Mucosa of descending colon (tissue), 3 donors: ENCODE results near the gene GABRB1. TPM values are rescaled to one million over a fixed set of nuclear protein-coding genes. Genes with fewer than 3 reads are reported as not detected.
"Not testable (repeated sequence)": the region's sequence is repeated elsewhere in the genome, so short reads cannot be mapped to it uniquely, and the experiment has no call there.

Source experiments
- ATAC-seq: fragments of 200-7000 bp; cut with Tn5 transposase; one replicate; pipeline ENCODE4 v1.9.1; 2020; ENCODE audit warnings: mild to moderate bottlenecking, moderate library complexity
- DNase-seq, 3 donors: peaks; one replicate each; pipeline ENCODE4 v3.0.0-alpha.2; 2020
- H3K36me3 ChIP-seq: fragments of 200-600 bp; one replicate; pipeline ENCODE4 v1.8.0; 2021; ENCODE audit warnings: low read depth, mild to moderate bottlenecking
- H3K4me1 ChIP-seq: fragments of 200-600 bp; one replicate; pipeline ENCODE4 v1.8.0; 2021; ENCODE audit warnings: low read depth, mild to moderate bottlenecking
- H3K4me3 ChIP-seq: fragments of 200-600 bp; one replicate; pipeline ENCODE4 v1.8.0; 2021; ENCODE audit warnings: mild to moderate bottlenecking
- H3K9me3 ChIP-seq: fragments of 200-600 bp; one replicate; pipeline ENCODE4 v1.8.0; 2021; ENCODE audit warnings: mild to moderate bottlenecking
- CTCF ChIP-seq: fragments of 200-600 bp; IDR thresholded peaks from one replicate; pipeline ENCODE4 v1.8.0; 2022; ENCODE audit warnings: antibody characterized with exemption, mild to moderate bottlenecking
- intact Hi-C, 2 donors: fragments of 100-400 bp; cut with DNase I in 1 of 2; cut with micrococcal nuclease in 1 of 2; formaldehyde crosslinking; loops; one replicate each; pipeline versions ENCODE4 v1.11.0 to v1.11.1; 2022; cut with DNase I, micrococcal nuclease
- total RNA-seq, 3 donors: library from RNA; stranded (reverse); fragmentation: NEBNext Ultra II Directional in 2 of 3; extraction: Animal tissue kit (Norgen Biotek cat#: 25700) in 2 of 3; gene quantifications; one replicate each; pipeline versions ENCODE4 v1.2.1 to v1.2.4, GENCODE V29; 2021 to 2023
- donor health status: DM: no; HTN: no; CAD: no; lungs with moderate emphysema.
- donor health status: DM: no; HTN: no; CAD: no.
- donor health status: DM: no; HTN: yes; CAD: no.

Gene GABRB1
- total RNA-seq, 3 donors from 2014 or later, result 0.55 to 0.84 (median 0.82) TPM

- intact Hi-C loops, result no loop called here
- no peaks in the 10 kb centered on the region for H3K36me3 ChIP-seq
- no peaks in the 10 kb centered on the region for H3K4me1 ChIP-seq
- ATAC-seq, result no peak
- no peak overlapping the region for H3K4me3 ChIP-seq
- DNase-seq, result no peak
- H3K9me3 ChIP-seq, result no peaks in the 10 kb centered on the region
- TF ChIP-seq CTCF, result no peak
These were observed 341.8 kb downstream of the GABRB1 start for GRCh38 chr4:47373174-47373573.

DNA sequence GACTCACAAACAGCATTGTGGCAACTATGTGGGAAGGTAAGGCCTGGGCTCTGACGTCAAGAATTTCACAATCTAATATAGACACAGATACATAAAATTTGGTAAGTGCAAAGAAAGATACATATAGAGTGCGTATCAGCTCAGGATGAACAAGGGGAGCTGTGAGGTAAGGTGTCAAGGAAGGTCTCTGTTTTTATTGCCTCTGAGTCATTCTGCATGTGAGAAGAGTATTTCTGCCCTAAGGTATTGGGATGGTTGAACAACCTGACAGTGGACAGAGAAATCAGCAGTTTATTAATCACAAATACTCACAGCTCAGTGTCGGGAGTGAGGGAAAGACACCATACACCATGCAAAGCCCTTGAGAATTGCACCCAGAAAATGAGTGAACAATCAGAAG, 342.3 kb downstream of the GABRB1 start:
- Histone ChIP-seq H3K4me1 (no peaks in the 10 kb centered on the region), H3K4me3 (no peak overlapping the region), H3K36me3 (no peaks in the 10 kb centered on the region), H3K9me3 (no peaks in the 10 kb centered on the region)
- DNase-seq, result no peak
- intact Hi-C loops, result no loop called here
- TF ChIP-seq CTCF, result no peak
- no peak for ATAC-seq

GRCh38 chr4:47374477-47374876, 343.1 kb downstream of the GABRB1 start:
- H3K9me3 ChIP-seq, result no peaks in the 10 kb centered on the region
- intact Hi-C loops, result no loop called here
- no peak for ATAC-seq
- no peaks in the 10 kb centered on the region for H3K4me1 ChIP-seq
- H3K4me3 ChIP-seq, result no peak overlapping the region
- no peak for TF ChIP-seq CTCF
- no peak for DNase-seq
- no peaks in the 10 kb centered on the region for H3K36me3 ChIP-seq

DNA sequence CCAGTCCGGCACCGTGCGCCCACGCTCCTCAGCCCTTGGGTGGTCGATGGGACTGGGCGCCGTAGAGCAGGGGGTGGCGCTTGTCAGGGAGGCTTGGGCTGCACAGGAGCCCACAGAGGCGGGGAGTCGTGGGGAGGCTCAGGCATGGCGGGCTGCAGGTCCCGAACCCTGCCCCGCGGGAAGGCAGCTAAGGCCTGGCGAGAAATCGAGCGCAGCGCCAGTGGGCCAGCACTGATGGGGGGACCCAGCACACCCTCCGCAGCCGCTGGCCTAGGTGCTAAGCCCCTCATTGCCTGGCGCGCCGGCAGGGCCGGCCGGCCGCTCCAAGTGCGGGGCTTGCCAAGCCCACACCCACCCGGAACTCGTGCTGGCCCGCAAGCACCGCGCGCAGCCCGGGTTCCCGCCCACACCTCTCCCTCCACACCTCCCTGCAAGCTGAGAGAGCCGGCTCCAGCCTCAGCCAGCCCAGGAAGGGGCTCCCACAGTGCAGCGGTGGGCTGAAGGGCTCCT, 346.7 kb downstream of the GABRB1 start:
- peak in 1 of 3 donors; percentile 44 for DNase-seq

DNA sequence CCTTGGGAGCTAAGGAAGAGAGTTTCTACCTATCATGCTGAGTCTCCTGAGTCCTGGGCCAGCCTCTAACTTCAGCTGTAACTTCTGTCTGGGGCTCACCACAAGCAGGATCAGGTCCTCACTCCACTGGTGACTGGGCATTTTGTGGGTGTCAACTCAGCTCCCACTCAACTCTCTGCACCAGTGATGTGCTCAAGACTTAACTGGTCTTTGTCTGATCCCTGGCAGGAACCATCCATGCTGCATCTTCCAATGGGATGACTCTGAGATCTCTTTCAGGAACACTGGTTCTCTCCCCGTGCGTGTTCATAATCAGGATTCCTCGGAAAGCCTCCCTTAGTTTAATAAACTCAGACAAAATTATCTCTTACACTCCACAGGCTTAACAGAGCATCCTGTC, 349.8 kb downstream of the GABRB1 start:
- DNase-seq (no peak), ATAC-seq (no peak)
- no peaks in the 10 kb centered on the region for H3K4me1 ChIP-seq
- H3K4me3 ChIP-seq, result no peak overlapping the region
- intact Hi-C loops, result no loop called here
- no peaks in the 10 kb centered on the region for H3K36me3 ChIP-seq
- no peak for TF ChIP-seq CTCF
- no peaks in the 10 kb centered on the region for H3K9me3 ChIP-seq

More for the DNA sequence above, 346.7 kb downstream of the GABRB1 start:
- H3K9me3 ChIP-seq, H3K36me3 ChIP-seq, intact Hi-C loops, H3K4me3 ChIP-seq, H3K4me1 ChIP-seq, ATAC-seq: not testable (repeated sequence)

DNA sequence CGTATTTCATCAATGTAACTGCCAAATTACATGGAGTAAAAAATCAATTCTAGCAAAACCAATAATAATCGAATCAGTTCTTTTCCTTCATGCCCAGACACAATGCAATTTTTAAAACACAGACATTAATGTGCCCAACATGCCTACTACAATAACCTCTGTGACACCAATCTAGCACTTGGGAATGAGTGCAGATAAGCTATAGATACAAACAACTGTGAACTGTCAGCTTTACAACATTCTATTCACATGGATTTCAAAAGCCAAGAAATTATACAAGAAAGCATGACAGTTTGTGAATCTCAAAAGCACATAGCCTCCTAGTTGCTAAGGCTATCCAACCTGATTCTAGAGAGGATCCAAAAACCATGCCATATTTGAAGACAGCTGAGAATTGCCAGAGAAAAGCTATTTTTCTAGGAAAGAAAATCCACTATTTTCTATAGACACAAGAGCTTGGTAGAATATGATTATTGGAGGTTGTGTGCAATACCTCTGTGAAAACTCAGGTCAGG, 351.5 kb downstream of the GABRB1 start:
- Histone ChIP-seq H3K4me3 (no peak overlapping the region), H3K9me3 (no peaks in the 10 kb centered on the region), H3K36me3 (no peaks in the 10 kb centered on the region), H3K4me1 (no peaks in the 10 kb centered on the region)
- ATAC-seq, result no peak
- intact Hi-C loops, result no loop called here
- DNase-seq, result no peak
- no peak for TF ChIP-seq CTCF
